Panc1 (cell line): Measurements from ENCODE around the gene SCFD1.

ENCODE experiments used
- CTCF ChIP-seq: fragments of 450-650 bp; IDR thresholded peaks from 2 replicates; pipeline ENCODE4 v1.5.1; 2017; ENCODE audit warnings: mild to moderate bottlenecking
- POLR2AphosphoS5 ChIP-seq: IDR thresholded peaks from 2 replicates; pipeline ENCODE4 v1.6.1; 2012; ENCODE audit warnings: mild to moderate bottlenecking, low read depth, low read length, moderate library complexity
- REST ChIP-seq, 2 experiments: IDR thresholded peaks; 2 replicates each; pipeline ENCODE4 v1.6.1; 2011 to 2012; ENCODE audit warnings: low read depth in 2 of 2, control low read depth in 1 of 2, low read length in 1 of 2, mild to moderate bottlenecking in 1 of 2, moderate library complexity in 1 of 2; ENCODE audit not compliant: insufficient read depth in 1 of 2
- TCF7L2 ChIP-seq: IDR thresholded peaks from 2 replicates; pipeline ENCODE4 v1.6.1; 2011; ENCODE audit warnings: mild to moderate bottlenecking, low read depth, low read length, inconsistent platforms

GRCh38 chr14:30621940-30622830 lies at the start of gene SCFD1:
- no peak for TF ChIP-seq REST (IDR thresholded peaks at IDR 0.05; ENCODE audit: insufficient read depth in 1 of 2, low read depth in 2 of 2, low read length in 1 of 2)
- TF ChIP-seq CTCF, result no peak
- TF ChIP-seq POLR2AphosphoS5, result peak; percentile 91
- no peak for TF ChIP-seq TCF7L2
